ENCODE data around the gene FILIP1.

FILIP1 gene

DNA sequence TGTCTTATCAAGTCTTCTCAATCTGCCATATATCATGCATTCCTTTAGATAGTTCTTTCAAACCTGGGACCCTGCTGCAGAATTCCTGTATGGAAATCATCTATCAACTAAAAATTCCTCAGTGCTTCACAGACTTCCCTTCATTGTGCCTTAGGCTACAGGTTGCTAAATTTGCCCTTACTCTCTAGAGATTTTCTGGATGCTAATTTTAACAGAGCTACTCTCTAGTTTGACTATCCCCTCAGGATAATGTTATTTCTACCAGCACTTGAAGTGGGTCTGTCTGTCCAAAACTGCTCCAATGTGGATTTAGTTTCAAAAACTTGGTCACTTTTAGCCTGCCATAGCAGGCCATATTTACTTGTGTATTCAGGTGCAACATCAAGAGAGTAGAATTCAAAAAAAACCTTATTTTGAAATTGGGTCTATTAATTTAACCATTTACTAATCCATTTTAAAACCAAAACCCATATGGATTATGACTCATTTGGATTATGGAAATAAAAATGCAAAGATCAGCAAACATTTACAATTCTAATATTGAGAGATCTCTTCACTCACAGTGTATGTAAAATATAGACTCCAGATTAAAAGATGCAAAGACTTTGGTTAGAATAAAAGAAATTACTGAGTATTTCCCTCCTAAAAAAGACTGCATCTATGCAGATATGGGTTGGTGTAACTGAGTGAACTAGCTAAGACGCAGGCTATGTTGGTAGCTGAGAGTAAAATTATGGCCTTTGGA lies 236.1 kb downstream of the FILIP1 start:
- no peak for DNase-seq

GRCh38 chr6:75250552-75250951 lies 243.0 kb downstream of the FILIP1 start:
- DNase-seq: no peak

DNA sequence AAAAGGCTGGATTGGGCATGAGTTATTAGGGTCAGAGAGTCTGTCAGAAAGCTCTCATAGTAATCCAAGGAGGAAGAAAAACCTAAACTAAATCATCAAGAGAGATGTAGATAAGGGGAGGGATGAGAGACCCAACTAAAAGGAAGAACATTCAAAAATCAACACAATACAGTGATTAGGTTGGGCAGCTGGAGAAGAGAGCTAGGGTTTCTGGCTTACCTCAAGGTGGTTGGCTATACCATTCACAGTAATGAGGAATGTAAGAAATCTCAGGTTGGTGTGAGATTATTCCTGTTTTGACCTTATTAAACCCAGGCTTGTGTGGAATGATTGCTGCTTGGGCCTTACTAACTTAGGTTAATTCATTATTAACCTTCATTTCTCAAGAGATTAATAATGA lies 243.8 kb downstream of the FILIP1 start:
- DNase-seq: no peak

DNA sequence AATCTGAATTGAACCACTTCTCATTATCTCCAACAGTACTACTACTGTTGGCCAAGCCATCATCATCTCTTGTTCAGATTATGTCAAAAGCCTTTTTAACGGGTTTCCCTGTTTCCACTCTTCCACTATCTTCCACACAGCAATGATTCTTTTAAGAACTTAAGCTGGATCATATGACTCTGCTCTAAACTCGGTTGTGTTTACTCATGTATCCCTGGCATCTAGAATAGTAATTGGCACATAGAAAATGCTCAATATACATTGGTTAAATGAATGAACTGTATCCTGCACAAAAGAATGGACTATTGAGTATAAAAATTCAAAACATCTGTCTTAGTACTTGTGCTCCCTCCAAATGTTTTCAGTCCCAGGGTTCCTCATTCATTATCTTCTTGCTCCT lies 247.2 kb downstream of the FILIP1 start:
- DNase-seq: no peak

DNA sequence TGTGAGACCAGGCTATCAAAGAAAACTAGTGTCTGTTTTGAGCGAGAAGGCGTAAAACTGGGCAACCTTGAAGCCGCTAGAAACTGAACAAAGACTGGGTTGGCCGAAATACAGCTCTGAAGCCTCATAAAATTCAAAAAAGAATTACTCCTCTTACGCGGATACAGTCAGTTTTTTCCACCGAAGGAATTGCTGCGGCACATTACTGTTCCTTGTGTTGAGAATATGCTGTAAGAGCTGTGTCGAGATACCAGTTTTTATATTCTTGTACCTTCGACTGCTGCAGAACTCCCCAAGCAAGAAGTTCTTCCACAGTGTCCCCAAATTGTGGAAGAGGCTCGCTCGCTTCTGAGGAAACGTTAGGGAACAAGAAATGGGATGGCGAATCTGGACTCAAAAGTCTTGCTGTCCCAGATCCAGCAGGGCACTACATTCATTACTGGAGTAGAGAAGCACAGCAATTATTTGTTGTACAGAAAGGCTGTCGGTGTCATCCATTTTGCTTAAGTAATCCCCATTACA lies 249.5 kb downstream of the FILIP1 start:
- DNase-seq: no peak

GRCh38 chr6:75243333-75244062 lies 250.1 kb downstream of the FILIP1 start, which contains the start of gene COX7A2:
TSS of gene COX7A2 (minus strand) at chr6:75243801. CDS start at chr6:75243734, 67 bp downstream.
- DNase-seq: peak; percentile 81

All from activated T-cell treated with anti-CD3 and anti-CD28 coated beads, Interleukin-2, amount 50 U/mL, for 1 hour (primary cell).